Measurements from ENCODE around the gene PNLIP. TPM values are rescaled to one million over a fixed set of nuclear protein-coding genes. Genes with fewer than 3 reads are reported as not detected.

The PNLIP gene
- total RNA-seq, 4 donors from 2014 or later: not detected

DNA sequence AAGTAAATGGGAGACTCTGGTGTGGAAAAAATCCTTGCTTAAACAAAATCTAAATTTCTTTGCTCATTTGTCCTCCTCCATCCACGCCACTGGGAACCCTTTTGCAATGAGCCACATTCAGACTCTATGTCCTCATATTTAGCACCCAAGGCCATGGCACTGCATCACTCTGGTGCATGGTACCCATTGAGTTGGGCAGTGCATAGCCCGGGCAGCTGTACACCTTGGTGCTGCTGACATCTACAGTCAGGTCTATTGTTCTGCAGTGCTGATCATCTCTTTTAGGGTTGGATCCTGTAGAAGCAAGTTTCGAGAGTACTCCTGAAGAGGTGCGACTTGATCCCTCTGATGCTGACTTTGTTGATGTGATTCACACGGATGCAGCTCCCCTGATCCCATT, 51.8 kb downstream of the PNLIP start:
- Histone ChIP-seq H3K36me3 (no peaks in the 10 kb centered on the region), H3K27ac (no peak overlapping the region), H3K4me3 (replicated peaks in 1 of 3) (no peak overlapping the region), H3K9me3 (no peaks in the 10 kb centered on the region), H3K4me1 (no peaks in the 10 kb centered on the region), H3K27me3 (no peaks in the 10 kb centered on the region)
- no peak for DNase-seq
- intact Hi-C loops (cut with DNase I): no loop called here
- no peak for TF ChIP-seq POLR2A (IDR thresholded peaks at IDR 0.05)
- 73 to 79% methylated on average over 5 of the region's 5 CpGs for WGBS, 2 donors

GRCh38 chr10:116598329-116598728, 52.6 kb downstream of the PNLIP start:
- Histone ChIP-seq H3K4me3 (replicated peaks in 1 of 3) (no peak overlapping the region), H3K9me3 (no peaks in the 10 kb centered on the region), H3K4me1 (no peaks in the 10 kb centered on the region), H3K27me3 (no peaks in the 10 kb centered on the region), H3K36me3 (no peaks in the 10 kb centered on the region), H3K27ac (no peak overlapping the region)
- intact Hi-C loops (cut with DNase I): no loop called here
- no peak for TF ChIP-seq POLR2A (IDR thresholded peaks at IDR 0.05)
- DNase-seq: no peak

DNA sequence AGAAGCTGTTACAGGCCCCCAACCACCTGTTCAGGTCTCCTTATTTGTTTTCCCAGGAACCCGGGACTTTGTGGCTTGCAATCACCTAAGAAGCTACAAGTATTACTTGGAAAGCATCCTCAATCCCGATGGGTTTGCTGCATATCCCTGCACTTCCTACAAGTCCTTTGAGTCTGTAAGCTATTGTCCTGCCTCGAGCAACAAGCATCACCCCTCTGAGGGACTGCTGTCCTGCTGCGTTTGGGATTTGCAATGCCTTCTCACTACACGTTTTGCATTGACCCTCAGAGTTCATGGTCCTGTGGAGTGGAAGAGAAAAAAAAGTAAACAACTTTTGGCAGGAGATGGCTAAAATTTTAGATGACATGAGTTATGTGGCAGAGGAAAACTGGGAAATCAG, 54.3 kb downstream of the PNLIP start:
- H3K27ac ChIP-seq: no peak overlapping the region
- no peak for DNase-seq
- WGBS, 2 donors: 50 to 52% methylated on average over 5 of the region's 5 CpGs
- H3K27me3 ChIP-seq: no peaks in the 10 kb centered on the region
- H3K36me3 ChIP-seq: no peaks in the 10 kb centered on the region
- no peak for TF ChIP-seq POLR2A (IDR thresholded peaks at IDR 0.05)
- TF ChIP-seq, protein P1, sequence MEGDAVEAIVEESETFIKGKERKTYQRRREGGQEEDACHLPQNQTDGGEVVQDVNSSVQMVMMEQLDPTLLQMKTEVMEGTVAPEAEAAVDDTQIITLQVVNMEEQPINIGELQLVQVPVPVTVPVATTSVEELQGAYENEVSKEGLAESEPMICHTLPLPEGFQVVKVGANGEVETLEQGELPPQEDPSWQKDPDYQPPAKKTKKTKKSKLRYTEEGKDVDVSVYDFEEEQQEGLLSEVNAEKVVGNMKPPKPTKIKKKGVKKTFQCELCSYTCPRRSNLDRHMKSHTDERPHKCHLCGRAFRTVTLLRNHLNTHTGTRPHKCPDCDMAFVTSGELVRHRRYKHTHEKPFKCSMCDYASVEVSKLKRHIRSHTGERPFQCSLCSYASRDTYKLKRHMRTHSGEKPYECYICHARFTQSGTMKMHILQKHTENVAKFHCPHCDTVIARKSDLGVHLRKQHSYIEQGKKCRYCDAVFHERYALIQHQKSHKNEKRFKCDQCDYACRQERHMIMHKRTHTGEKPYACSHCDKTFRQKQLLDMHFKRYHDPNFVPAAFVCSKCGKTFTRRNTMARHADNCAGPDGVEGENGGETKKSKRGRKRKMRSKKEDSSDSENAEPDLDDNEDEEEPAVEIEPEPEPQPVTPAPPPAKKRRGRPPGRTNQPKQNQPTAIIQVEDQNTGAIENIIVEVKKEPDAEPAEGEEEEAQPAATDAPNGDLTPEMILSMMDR (IDR thresholded peaks at IDR 0.05): no peak
- intact Hi-C loops (cut with DNase I): no loop called here
- no peaks in the 10 kb centered on the region for H3K4me1 ChIP-seq
- no peaks in the 10 kb centered on the region for H3K9me3 ChIP-seq
- H3K4me3 ChIP-seq (replicated peaks in 1 of 3): no peak overlapping the region

GRCh38 chr10:116602648-116603400, 57.1 kb downstream of the PNLIP start:
- Histone ChIP-seq H3K4me1 (no peaks in the 10 kb centered on the region), H3K9me3 (no peaks in the 10 kb centered on the region), H3K27me3 (no peaks in the 10 kb centered on the region), H3K27ac (no peak overlapping the region), H3K4me3 (replicated peaks in 1 of 3) (no peak overlapping the region), H3K36me3 (no peaks in the 10 kb centered on the region)
- TF ChIP-seq, protein P1 (IDR thresholded peaks at IDR 0.05): no peak
- TF ChIP-seq POLR2A (IDR thresholded peaks at IDR 0.05): no peak
- intact Hi-C loops (cut with DNase I): no loop called here
- DNase-seq: no peak
- 85% methylated on average over 10 of the region's 10 CpGs for WGBS, 2 donors

GRCh38 chr10:116606061-116606483, 60.3 kb downstream of the PNLIP start:
- Histone ChIP-seq H3K9me3 (no peaks in the 10 kb centered on the region), H3K27me3 (no peaks in the 10 kb centered on the region), H3K4me1 (no peaks in the 10 kb centered on the region), H3K36me3 (no peaks in the 10 kb centered on the region), H3K4me3 (replicated peaks in 1 of 3) (no peak overlapping the region), H3K27ac (no peak overlapping the region)
- no peak for DNase-seq
- TF ChIP-seq, protein P1 (IDR thresholded peaks at IDR 0.05): no peak
- no peak for TF ChIP-seq POLR2A (IDR thresholded peaks at IDR 0.05)
- WGBS, 2 donors: 71 to 81% methylated on average over 8 of the region's 8 CpGs
- intact Hi-C loops (cut with DNase I): no loop called here

- no peak overlapping the region for H3K27ac ChIP-seq
- no peak for DNase-seq
- no peak overlapping the region for H3K4me3 ChIP-seq (replicated peaks in 1 of 3)
- WGBS, 2 donors: 81 to 85% methylated on average over 6 of the region's 6 CpGs
- H3K9me3 ChIP-seq: no peaks in the 10 kb centered on the region
- H3K4me1 ChIP-seq: no peaks in the 10 kb centered on the region
- H3K27me3 ChIP-seq: no peaks in the 10 kb centered on the region
- TF ChIP-seq, protein P1 (IDR thresholded peaks at IDR 0.05): no peak
- TF ChIP-seq POLR2A (IDR thresholded peaks at IDR 0.05): no peak
- intact Hi-C loops (cut with DNase I): no loop called here
- H3K36me3 ChIP-seq: no peaks in the 10 kb centered on the region
Observed at GRCh38 chr10:116607336-116607735, 61.6 kb downstream of the PNLIP start.
